IMR-90 (cell line): ENCODE measurements around the gene ARHGAP10. TPM values are rescaled to one million over a fixed set of nuclear protein-coding genes. Genes with fewer than 3 reads are reported as not detected.
A peak's percentile ranks its signal among the peaks of the same experiment; 100 is the strongest.

ENCODE experiments used
- ATAC-seq: fragments of 200-7000 bp; cut with Tn5 transposase; 2 replicates; pipeline ENCODE4 v1.9.1; 2020; ENCODE audit warnings: low read depth, mild to moderate bottlenecking, moderate library complexity
- BruUV-seq: library from RNA; stranded (reverse); fragments of 400-500 nt; replicated peaks from 2 replicates; lab custom pipeline; 2021; lab: Mats Ljungman, UMichigan
- CTCF ChIA-PET: fragments of 300-600 bp; formaldehyde crosslinking; extraction: SDS; loops from one replicate; lab custom pipeline; 2021; ENCODE audit warnings: antibody characterized with exemption; lab: Yijun Ruan, JAX
- POLR2A ChIA-PET: fragments of 300-600 bp; sonication (Branson Sonifier 250); formaldehyde crosslinking; loops from one replicate; lab custom pipeline; 2022; ENCODE audit warnings: antibody characterized with exemption; ENCODE audit not compliant: unreplicated experiment; lab: Charles Lee
- DNase-seq: peaks from one replicate; pipeline ENCODE4 v3.0.0; 2013
- H2AFZ ChIP-seq: replicated peaks from 2 replicates; pipeline ENCODE3; 2013; ENCODE audit warnings: low read length, mild to moderate bottlenecking; ENCODE audit not compliant: poor library complexity
- H2AK5ac ChIP-seq: 2 replicates; pipeline ENCODE4 v1.6.1; 2013; ENCODE audit warnings: low read depth, low read length, inconsistent platforms
- H2AK9ac ChIP-seq: replicated peaks from 2 replicates; pipeline ENCODE3; 2013; ENCODE audit warnings: mild to moderate bottlenecking, low read depth, low read length, moderate library complexity; ENCODE audit not compliant: poor library complexity
- H2BK120ac ChIP-seq: 2 replicates; pipeline ENCODE4 v1.6.1; 2013; ENCODE audit warnings: low read depth, low read length, inconsistent platforms
- H2BK15ac ChIP-seq: 3 replicates; pipeline ENCODE4 v1.6.1; 2013; ENCODE audit warnings: low read depth, low read length, inconsistent platforms
- H2BK20ac ChIP-seq: 2 replicates; pipeline ENCODE4 v1.6.1; 2013; ENCODE audit warnings: low read depth, mild to moderate bottlenecking, inconsistent platforms, low read length, moderate library complexity
- H2BK5ac ChIP-seq: 2 replicates; pipeline ENCODE4 v1.6.1; 2013; ENCODE audit warnings: mild to moderate bottlenecking, low read depth, low read length, inconsistent platforms; ENCODE audit not compliant: poor library complexity, severe bottlenecking
- H3K14ac ChIP-seq: replicated peaks from 2 replicates; pipeline ENCODE4 v1.6.1; 2013; ENCODE audit warnings: low read depth, low read length, inconsistent platforms
- H3K18ac ChIP-seq: 2 replicates; pipeline ENCODE4 v1.6.1; 2013; ENCODE audit warnings: low read depth, low read length, control low read depth
- H3K23ac ChIP-seq: 2 replicates; pipeline ENCODE4 v1.6.1; 2013; ENCODE audit warnings: low read depth, low read length, inconsistent platforms
- H3K27ac ChIP-seq: 2 replicates; pipeline ENCODE4 v1.5.1; 2013; ENCODE audit warnings: mild to moderate bottlenecking, control low read depth, low read length; ENCODE audit not compliant: insufficient read depth
- H3K27me3 ChIP-seq: 2 replicates; pipeline ENCODE4 v1.6.1; 2013; ENCODE audit warnings: low read length; ENCODE audit not compliant: control insufficient read depth, insufficient read depth
- H3K36me3 ChIP-seq: 2 replicates; pipeline ENCODE4 v1.6.1; 2013; ENCODE audit warnings: low read length, mixed read lengths; ENCODE audit not compliant: control insufficient read depth, insufficient read depth
- H3K4ac ChIP-seq: 2 replicates; pipeline ENCODE4 v1.6.1; 2013; ENCODE audit warnings: low read depth, low read length, inconsistent platforms
- H3K4me1 ChIP-seq: 2 replicates; pipeline ENCODE4 v1.6.1; 2013; ENCODE audit warnings: low read length, mixed read lengths; ENCODE audit not compliant: control insufficient read depth, insufficient read depth
- H3K4me2 ChIP-seq: 2 replicates; pipeline ENCODE4 v1.6.1; 2013; ENCODE audit warnings: low read depth, mild to moderate bottlenecking, control low read depth, low read length, moderate library complexity
- H3K4me3 ChIP-seq: 2 replicates; pipeline ENCODE4 v1.5.1; 2013; ENCODE audit warnings: low read depth, mild to moderate bottlenecking, control low read depth, low read length, moderate library complexity; ENCODE audit not compliant: insufficient read depth
- H3K56ac ChIP-seq: 2 replicates; pipeline ENCODE4 v1.6.1; 2013; ENCODE audit warnings: low read length, inconsistent platforms; ENCODE audit not compliant: insufficient read depth; ENCODE audit errors: extremely low read depth
- H3K79me1 ChIP-seq, 2 experiments: 2 replicates each; pipeline ENCODE4 v1.6.1; 2013; ENCODE audit warnings: low read length in 2 of 2, inconsistent platforms in 1 of 2, low read depth in 1 of 2
- H3K9ac ChIP-seq: 2 replicates; pipeline ENCODE4 v1.6.1; 2013; ENCODE audit warnings: low read depth, low read length, control low read depth
- H3K9me1 ChIP-seq: 2 replicates; pipeline ENCODE4 v1.6.1; 2013; ENCODE audit warnings: low read length, inconsistent platforms; ENCODE audit not compliant: insufficient read depth
- H3K9me3 ChIP-seq: 2 replicates; pipeline ENCODE4 v1.6.1; 2013; ENCODE audit warnings: low read length; ENCODE audit not compliant: control insufficient read depth, insufficient read depth
- H4K20me1 ChIP-seq: 2 replicates; pipeline ENCODE4 v1.6.1; 2013; ENCODE audit warnings: low read length, inconsistent platforms; ENCODE audit not compliant: insufficient read depth
- H4K5ac ChIP-seq: 2 replicates; pipeline ENCODE4 v1.6.1; 2013; ENCODE audit warnings: mild to moderate bottlenecking, low read depth, low read length, control low read depth
- H4K8ac ChIP-seq, 2 experiments: 2 replicates each; pipeline ENCODE4 v1.6.1; 2013; ENCODE audit warnings: low read depth in 2 of 2, low read length in 2 of 2, control low read depth in 1 of 2, inconsistent platforms in 1 of 2
- H4K91ac ChIP-seq: 2 replicates; pipeline ENCODE4 v1.6.1; 2013; ENCODE audit warnings: low read depth, low read length, inconsistent platforms; ENCODE audit not compliant: insufficient read depth
- ELK1 ChIP-seq: fragments of 150-350 bp; IDR thresholded peaks from 2 replicates; pipeline ENCODE4 v1.6.1; 2016; ENCODE audit warnings: low read depth, mild to moderate bottlenecking, low read length, moderate library complexity, borderline replicate concordance
- FOS ChIP-seq: fragments of 150-350 bp; IDR thresholded peaks from 2 replicates; pipeline ENCODE4 v1.6.1; 2016; ENCODE audit warnings: low read depth, low read length
- MAFK ChIP-seq: IDR thresholded peaks from 2 replicates; pipeline ENCODE4 v1.6.1; 2012; ENCODE audit warnings: low read depth, low read length, improper control_type of control experiment
- MAZ ChIP-seq: IDR thresholded peaks from 2 replicates; pipeline ENCODE4 v1.6.1; 2012; ENCODE audit warnings: low read depth, mild to moderate bottlenecking, low read length, improper control_type of control experiment, moderate library complexity, borderline replicate concordance
- MXI1 ChIP-seq: IDR thresholded peaks from 2 replicates; pipeline ENCODE4 v1.6.1; 2012; ENCODE audit warnings: low read depth, mild to moderate bottlenecking, low read length, moderate library complexity, borderline replicate concordance
- NFE2L2 ChIP-seq: fragments of 150-350 bp; IDR thresholded peaks from 2 replicates; pipeline ENCODE4 v1.6.1; 2016; ENCODE audit warnings: low read depth, mild to moderate bottlenecking, low read length
- RFX5 ChIP-seq: IDR thresholded peaks from 2 replicates; pipeline ENCODE4 v1.8.0; 2012; ENCODE audit warnings: low read depth, mild to moderate bottlenecking, low read length, moderate library complexity
- SMC3 ChIP-seq: fragments of 150-350 bp; IDR thresholded peaks from 2 replicates; pipeline ENCODE4 v1.6.1; 2016; ENCODE audit warnings: low read depth, mild to moderate bottlenecking, antibody characterized with exemption, low read length, moderate library complexity
- WGBS, 2 experiments: methylation state at CpG; one replicate each; pipeline versions ENCODE4 v1.1.5 to v1.1.7; 2013; ENCODE audit warnings: missing lambda C conversion rate in 2 of 2; ENCODE audit not compliant: insufficient read length in 1 of 2; ENCODE audit errors: extremely low coverage in 2 of 2; 5-methylcytosine and 5-hydroxymethylcytosine counted together
- dilution Hi-C: fragments of 300-500 bp; cut with HindIII; formaldehyde crosslinking; loops from one replicate; pipeline ENCODE4 v1.14.3; 2018; ENCODE audit warnings: low sequenced_read_pairs; ENCODE audit not compliant: unreplicated experiment
- in situ Hi-C: fragments of 300-500 bp; cut with MboI; formaldehyde crosslinking; loops from 3 replicates; pipeline ENCODE4 v1.14.3; 2019; ENCODE audit warnings: low sequenced_read_pairs, inconsistent platforms, mixed read lengths
- intact Hi-C: fragments of 100-400 bp; cut with micrococcal nuclease; formaldehyde crosslinking; loops from 2 replicates; pipeline ENCODE4 v1.10.0; 2022
- polyA plus RNA-seq, 3 experiments: library from polyadenylated mRNA; depleted of rRNA; stranded (reverse); fragments of >200 nt; gene quantifications; 2 replicates each; pipeline ENCODE4 v1.2.3, GENCODE V29; 2012; ENCODE audit warnings: low replicate concordance in 1 of 3
- total RNA-seq: library from RNA; depleted of rRNA; stranded (reverse); fragments of >200 nt; gene quantifications from 2 replicates; pipeline ENCODE4 v1.2.3, GENCODE V29; 2012
- TF ChIP-seq, protein P1 (sequence below): conservative IDR thresholded peaks from 2 replicates; pipeline ENCODE4 v1.5.1; 2012; ENCODE audit warnings: mild to moderate bottlenecking, low read depth, low read length, improper control_type of control experiment

The ARHGAP10 gene
- total and polyA plus RNA-seq, 2 of the 4 experiments (the other 2 are of a cell fraction): 27.1 to 29.4 TPM

GRCh38 chr4:147969573-147970385, 237.9 kb downstream of the ARHGAP10 start:
- peaks cover 20 to 28% of the 10 kb centered on the region in 2 experiments for H3K79me1 ChIP-seq
- no peak overlapping the region for H3K4me2 ChIP-seq

More at GRCh38 chr4:147969573-147970385, 237.9 kb downstream of the ARHGAP10 start:
- Histone ChIP-seq H3K9me1 (no peaks in the 10 kb centered on the region; the same call in 1 of the 2 replicates), H2BK120ac (no peak overlapping the region), H3K9ac (no peak overlapping the region), H2BK20ac (no peak overlapping the region), H3K4me3 (no peak overlapping the region), H2AK5ac (no peak overlapping the region), H3K4me1 (peaks cover 8% of the 10 kb centered on the region), H3K14ac (peak overlapping the region; percentile 10; the same call in 1 of the 2 replicates), H3K27me3 (no peaks in the 10 kb centered on the region), H3K56ac (no peak overlapping the region), H3K23ac (peak overlapping the region; percentile 45; the same call in 1 of the 2 replicates), H3K18ac (peak overlapping the region; percentile 33; the same call in 1 of the 2 replicates), H3K9me3 (no peaks in the 10 kb centered on the region), H4K5ac (peak overlapping the region; percentile 20; the same call in 1 of the 2 replicates), H2AK9ac (no peak overlapping the region), H2BK15ac (peak overlapping the region; percentile 19; the same call in 1 of the 3 replicates), H4K91ac (0 out of 2 replicates have a peak overlapping the region, but pooled peaks have one; percentile 20), H3K4ac (no peak overlapping the region), H2AFZ (no peak overlapping the region), H3K36me3 (peaks cover 8% of the 10 kb centered on the region; the same call in 1 of the 2 replicates), H2BK5ac (no peak overlapping the region), H4K20me1 (no peaks in the 10 kb centered on the region), H3K27ac (no peak overlapping the region), H4K8ac (peak overlapping the region; percentile 9 to 45; a peak in 2 of 4 replicates)
- BruUV-seq: no TSS peak
- ATAC-seq (no peak), DNase-seq (no peak)
- TF ChIP-seq NFE2L2 (no peak), SMC3 (no peak), MAFK (no peak), MXI1 (no peak), MAZ (no peak), FOS (no peak), ELK1 (no peak), RFX5 (no peak)
- TF ChIP-seq, protein P1, sequence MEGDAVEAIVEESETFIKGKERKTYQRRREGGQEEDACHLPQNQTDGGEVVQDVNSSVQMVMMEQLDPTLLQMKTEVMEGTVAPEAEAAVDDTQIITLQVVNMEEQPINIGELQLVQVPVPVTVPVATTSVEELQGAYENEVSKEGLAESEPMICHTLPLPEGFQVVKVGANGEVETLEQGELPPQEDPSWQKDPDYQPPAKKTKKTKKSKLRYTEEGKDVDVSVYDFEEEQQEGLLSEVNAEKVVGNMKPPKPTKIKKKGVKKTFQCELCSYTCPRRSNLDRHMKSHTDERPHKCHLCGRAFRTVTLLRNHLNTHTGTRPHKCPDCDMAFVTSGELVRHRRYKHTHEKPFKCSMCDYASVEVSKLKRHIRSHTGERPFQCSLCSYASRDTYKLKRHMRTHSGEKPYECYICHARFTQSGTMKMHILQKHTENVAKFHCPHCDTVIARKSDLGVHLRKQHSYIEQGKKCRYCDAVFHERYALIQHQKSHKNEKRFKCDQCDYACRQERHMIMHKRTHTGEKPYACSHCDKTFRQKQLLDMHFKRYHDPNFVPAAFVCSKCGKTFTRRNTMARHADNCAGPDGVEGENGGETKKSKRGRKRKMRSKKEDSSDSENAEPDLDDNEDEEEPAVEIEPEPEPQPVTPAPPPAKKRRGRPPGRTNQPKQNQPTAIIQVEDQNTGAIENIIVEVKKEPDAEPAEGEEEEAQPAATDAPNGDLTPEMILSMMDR: no peak
- ChIA-PET POLR2A (no interaction called here), CTCF (interaction anchor here (0.6 to 1.0 kb wide), 2 partner anchors 8 to 24 kb away, joined by 3 to 4 read pairs; no protein-coding TSS in a partner anchor)
- in situ Hi-C loops (no loop called here), dilution Hi-C loops (no loop called here), intact Hi-C loops (no loop called here)
- 79% methylated on average over 2 of the region's 11 CpGs; no CpG with 5 or more reads in 1 of the 2 experiments for WGBS, 2 experiments
